K562 (cell line): ENCODE data around the gene FAM124A. TPM values are rescaled to one million over a fixed set of nuclear protein-coding genes. Genes with fewer than 3 reads are reported as not detected.

Source experiments
- ATAC-seq: fragments of 200-7000 bp; cut with Tn5 transposase; 3 replicates; pipeline ENCODE4 v1.9.1; 2020; ENCODE audit warnings: moderate library complexity
- BruUV-seq: library from RNA; stranded (reverse); fragments of 400-500 nt; replicated peaks from 2 replicates; lab custom pipeline; 2021; lab: Mats Ljungman, UMichigan
- CTCF ChIA-PET: fragments of 300-600 bp; formaldehyde crosslinking; extraction: SDS; loops from one replicate; lab custom pipeline; 2021; ENCODE audit warnings: low intra/inter-chr PET ratio; lab: Yijun Ruan, JAX
- POLR2A ChIA-PET: fragments of 300-600, 350-650 bp; sonication (Branson Sonifier 250); formaldehyde crosslinking; extraction: SDS; loops from one replicate; lab custom pipeline; 2021; ENCODE audit warnings: antibody characterized with exemption, inconsistent platforms; lab: Yijun Ruan, JAX
- DNase-seq, 4 experiments: peaks; one replicate each; pipeline versions ENCODE4 v3.0.0 to v3.0.0-alpha.2; 2011 to 2018; ENCODE audit warnings: low spot score in 3 of 4, mixed read lengths in 3 of 4; ENCODE audit errors: extremely low read depth in 1 of 4
- FAIRE-seq: peaks from 2 replicates; lab custom pipeline; 2011; peaks lifted over from hg19 to GRCh38; lab: Jason Lieb, UNC
- H2AFZ ChIP-seq: 2 replicates; pipeline ENCODE4 v1.6.0; 2011; ENCODE audit warnings: low read depth, low read length, control low read depth, inconsistent platforms
- H3K27ac ChIP-seq: fragments of 200-600 bp; 3 replicates; pipeline ENCODE4 v1.8.0; 2011; ENCODE audit warnings: low read depth, mild to moderate bottlenecking, control low read depth, inconsistent platforms, low read length, moderate library complexity, mixed read lengths; ENCODE audit errors: extremely low read depth
- H3K27me3 ChIP-seq, 2 experiments: fragments of 300-600 bp in 1 of 2; 2 replicates in 1 of 2; 3 replicates in 1 of 2; pipeline versions ENCODE4 v1.6.0 to v1.8.0; 2011; ENCODE audit warnings: inconsistent platforms in 2 of 2, low read length in 2 of 2, mild to moderate bottlenecking in 1 of 2, mixed read lengths in 1 of 2, moderate library complexity in 1 of 2; ENCODE audit not compliant: control insufficient read depth in 2 of 2, insufficient read depth in 2 of 2
- H3K36me3 ChIP-seq: fragments of 300-600 bp; 3 replicates; pipeline ENCODE4 v1.8.0; 2011; ENCODE audit warnings: mild to moderate bottlenecking, low read length, inconsistent platforms; ENCODE audit not compliant: control insufficient read depth, insufficient read depth
- H3K4me1 ChIP-seq, 2 experiments: fragments of 200-600 bp in 1 of 2; replicated peaks in 1 of 2; 2 replicates in 1 of 2; 3 replicates in 1 of 2; pipeline versions ENCODE4 v1.5.1 to v1.8.0; 2011; ENCODE audit warnings: inconsistent platforms in 2 of 2, low read length in 2 of 2, mild to moderate bottlenecking in 1 of 2, mixed read lengths in 1 of 2, moderate library complexity in 1 of 2; ENCODE audit not compliant: control insufficient read depth in 2 of 2, insufficient read depth in 2 of 2
- H3K4me2 ChIP-seq: 2 replicates; pipeline ENCODE4 v1.6.1; 2011; ENCODE audit warnings: low read length, control low read depth, inconsistent platforms, mixed read lengths; ENCODE audit not compliant: insufficient read depth
- H3K4me3 ChIP-seq: fragments of 200-600 bp; sonication (generic), shearing (Covaris generic); 2 replicates; pipeline ENCODE4 v1.5.1; 2016; ENCODE audit warnings: control low read depth, inconsistent platforms
- H3K79me2 ChIP-seq: fragments of 200-600 bp; 3 replicates; pipeline ENCODE4 v1.8.0; 2011; ENCODE audit warnings: low read length, inconsistent platforms; ENCODE audit not compliant: control insufficient read depth, insufficient read depth
- H3K9ac ChIP-seq, 2 experiments: 2 replicates each; pipeline versions ENCODE4 v1.6.0 to v1.6.1; 2011; ENCODE audit warnings: low read depth in 2 of 2, low read length in 2 of 2, control low read depth in 1 of 2, inconsistent platforms in 1 of 2, mild to moderate bottlenecking in 1 of 2, mixed read lengths in 1 of 2; ENCODE audit not compliant: insufficient read depth in 1 of 2
- H3K9me1 ChIP-seq: one replicate; pipeline ENCODE4 v1.6.0; 2011; ENCODE audit warnings: inconsistent platforms, mild to moderate bottlenecking, low read length, moderate library complexity; ENCODE audit not compliant: control insufficient read depth, insufficient read depth
- H3K9me3 ChIP-seq: replicated peaks from 2 replicates; pipeline ENCODE4 v1.5.1; 2011; ENCODE audit warnings: low read depth, low read length, inconsistent platforms; ENCODE audit not compliant: control insufficient read depth, insufficient read depth
- H4K20me1 ChIP-seq: replicated peaks from 2 replicates; pipeline ENCODE4 v1.6.1; 2011; ENCODE audit warnings: low read length, inconsistent platforms, mixed read lengths; ENCODE audit not compliant: control insufficient read depth, insufficient read depth
- MBD2 ChIP-seq: sonication (generic); IDR thresholded peaks from 2 replicates; pipeline ENCODE4 v1.6.1; 2016; ENCODE audit warnings: low read depth, borderline replicate concordance
- SNRNP70 ChIP-seq: fragments of 200-400 bp; formaldehyde crosslinking; optimal IDR thresholded peaks from 2 replicates; pipeline ENCODE3; 2017; ENCODE audit warnings: low read depth, low read length
- XRCC5 ChIP-seq: fragments of 200-400 bp; formaldehyde crosslinking; IDR thresholded peaks from 2 replicates; pipeline ENCODE4 v1.6.1; 2017; ENCODE audit warnings: low read depth, mild to moderate bottlenecking, low read length
- WGBS: fragments of 100-300 bp; shearing (Covaris generic); methylation state at CpG from one replicate; pipeline ENCODE4 v1.1.6; 2016; ENCODE audit warnings: low coverage, mixed read lengths; ENCODE audit not compliant: insufficient coverage; ENCODE audit errors: missing lambda C conversion rate; 5-methylcytosine and 5-hydroxymethylcytosine counted together
- in situ Hi-C: fragments of 300-500 bp; cut with MboI; formaldehyde crosslinking; loops from 4 replicates; pipeline ENCODE4 v1.15.0; 2018; ENCODE audit warnings: inconsistent platforms, mixed read lengths
- intact Hi-C: fragments of 100-400 bp; cut with micrococcal nuclease; formaldehyde crosslinking; loops from 2 replicates; pipeline ENCODE4 v1.14.2; 2022
- polyA plus RNA-seq, 8 experiments: library from polyadenylated mRNA; depleted of rRNA in 4 of 8; stranded (reverse) in 5 of 8; unstranded in 3 of 8; fragments of >200 nt; fragmentation: Nextera tagmentation in 2 of 8; fragmentation: Illumina TruSeq in 1 of 8; extraction: Ambion mirVana in 2 of 8; extraction: Trizol in 1 of 8; gene quantifications; 2 replicates each; pipeline versions ENCODE4 v1.2.1 to v1.2.3, GENCODE V29; 2011 to 2014; ENCODE audit warnings: inconsistent platforms in 1 of 8, missing spikeins in 1 of 8
- total RNA-seq, 7 experiments: library from RNA; depleted of rRNA in 6 of 7; stranded (reverse); fragments of >200 nt in 6 of 7; fragmentation: Illumina TruSeq in 2 of 7; extraction: Trizol in 2 of 7; gene quantifications; 2 replicates each; pipeline versions ENCODE4 v1.2.1 to v1.2.3, GENCODE V29; 2011 to 2021; ENCODE audit warnings: low replicate concordance in 1 of 7
- TF ChIP-seq, protein P1 (sequence below): fragments of 250-450 bp; sonication (Bioruptor Pico); IDR thresholded peaks from 2 replicates; pipeline ENCODE4 v1.4.0; 2020; ENCODE audit warnings: mild to moderate bottlenecking, moderate library complexity
- TF ChIP-seq, protein P2 (sequence below): fragments of 250-450 bp; sonication (Bioruptor Pico); IDR thresholded peaks from 2 replicates; pipeline ENCODE4 v1.4.0; 2020; ENCODE audit warnings: mild to moderate bottlenecking, moderate library complexity
- TF ChIP-seq, protein P3 (sequence below): fragments of 250-450 bp; sonication (Bioruptor Pico); IDR thresholded peaks from 2 replicates; pipeline ENCODE4 v1.4.0; 2020
- TF ChIP-seq, protein P4 (sequence below): fragments of 250-450 bp; sonication (Bioruptor Pico); IDR thresholded peaks from 2 replicates; pipeline ENCODE4 v1.8.0; 2021; ENCODE audit warnings: moderate library complexity, mild to moderate bottlenecking, inconsistent platforms

Gene FAM124A
- total and polyA plus RNA-seq, 9 of the 15 experiments (the other 6 are each of a cell fraction or from before 2014, with no cell fraction given), result not detected

DNA sequence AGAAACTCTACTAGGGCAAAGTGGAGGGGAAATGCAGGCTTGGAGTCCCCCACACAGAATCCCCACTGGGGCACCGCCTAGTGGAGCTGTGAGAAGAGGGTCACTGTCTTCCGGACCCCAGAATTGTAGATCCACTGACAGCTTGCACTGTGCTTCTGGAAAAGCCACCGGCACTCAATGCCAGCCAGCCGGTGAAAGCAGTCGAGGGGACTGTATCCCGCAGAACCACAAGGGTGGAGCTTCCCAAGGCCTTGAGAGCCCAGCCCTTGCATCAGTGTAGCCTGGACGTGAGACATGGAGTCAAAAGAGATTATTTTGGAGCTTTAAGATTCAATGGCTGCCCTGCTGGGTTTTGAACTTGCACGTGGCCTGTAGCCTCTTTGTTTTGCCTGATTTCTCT is 47.2 kb upstream of the FAM124A start:
- Histone ChIP-seq H3K4me2 (no peak overlapping the region), H3K27me3 (no peaks in the 10 kb centered on the region), H4K20me1 (no peaks in the 10 kb centered on the region), H3K4me3 (no peak overlapping the region), H3K9me1 (no peaks in the 10 kb centered on the region), H3K36me3 (no peaks in the 10 kb centered on the region), H3K9ac (no peak overlapping the region), H3K27ac (no peak overlapping the region), H3K79me2 (no peaks in the 10 kb centered on the region), H3K4me1 (no peaks in the 10 kb centered on the region), H3K9me3 (no peaks in the 10 kb centered on the region), H2AFZ (no peak overlapping the region)
- CTCF ChIA-PET, result no interaction called here
- FAIRE-seq (no peak), ATAC-seq (no peak), DNase-seq (no peak)
- in situ Hi-C loops (no loop called here), intact Hi-C loops (no loop called here)
- POLR2A ChIA-PET, result no interaction called here
- 0% methylated on average over 4 of the region's 8 CpGs for WGBS
- TF ChIP-seq MBD2 (no peak), SNRNP70 (no peak), XRCC5 (no peak)
- TF ChIP-seq, protein P1, sequence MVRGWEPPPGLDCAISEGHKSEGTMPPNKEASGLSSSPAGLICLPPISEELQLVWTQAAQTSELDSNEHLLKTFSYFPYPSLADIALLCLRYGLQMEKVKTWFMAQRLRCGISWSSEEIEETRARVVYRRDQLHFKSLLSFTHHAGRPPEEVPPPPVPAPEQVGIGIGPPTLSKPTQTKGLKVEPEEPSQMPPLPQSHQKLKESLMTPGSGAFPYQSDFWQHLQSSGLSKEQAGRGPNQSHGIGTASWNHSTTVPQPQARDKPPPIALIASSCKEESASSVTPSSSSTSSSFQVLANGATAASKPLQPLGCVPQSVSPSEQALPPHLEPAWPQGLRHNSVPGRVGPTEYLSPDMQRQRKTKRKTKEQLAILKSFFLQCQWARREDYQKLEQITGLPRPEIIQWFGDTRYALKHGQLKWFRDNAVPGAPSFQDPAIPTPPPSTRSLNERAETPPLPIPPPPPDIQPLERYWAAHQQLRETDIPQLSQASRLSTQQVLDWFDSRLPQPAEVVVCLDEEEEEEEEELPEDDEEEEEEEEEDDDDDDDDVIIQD (CRISPR knock-in tag), result no peak
- TF ChIP-seq, protein P2, sequence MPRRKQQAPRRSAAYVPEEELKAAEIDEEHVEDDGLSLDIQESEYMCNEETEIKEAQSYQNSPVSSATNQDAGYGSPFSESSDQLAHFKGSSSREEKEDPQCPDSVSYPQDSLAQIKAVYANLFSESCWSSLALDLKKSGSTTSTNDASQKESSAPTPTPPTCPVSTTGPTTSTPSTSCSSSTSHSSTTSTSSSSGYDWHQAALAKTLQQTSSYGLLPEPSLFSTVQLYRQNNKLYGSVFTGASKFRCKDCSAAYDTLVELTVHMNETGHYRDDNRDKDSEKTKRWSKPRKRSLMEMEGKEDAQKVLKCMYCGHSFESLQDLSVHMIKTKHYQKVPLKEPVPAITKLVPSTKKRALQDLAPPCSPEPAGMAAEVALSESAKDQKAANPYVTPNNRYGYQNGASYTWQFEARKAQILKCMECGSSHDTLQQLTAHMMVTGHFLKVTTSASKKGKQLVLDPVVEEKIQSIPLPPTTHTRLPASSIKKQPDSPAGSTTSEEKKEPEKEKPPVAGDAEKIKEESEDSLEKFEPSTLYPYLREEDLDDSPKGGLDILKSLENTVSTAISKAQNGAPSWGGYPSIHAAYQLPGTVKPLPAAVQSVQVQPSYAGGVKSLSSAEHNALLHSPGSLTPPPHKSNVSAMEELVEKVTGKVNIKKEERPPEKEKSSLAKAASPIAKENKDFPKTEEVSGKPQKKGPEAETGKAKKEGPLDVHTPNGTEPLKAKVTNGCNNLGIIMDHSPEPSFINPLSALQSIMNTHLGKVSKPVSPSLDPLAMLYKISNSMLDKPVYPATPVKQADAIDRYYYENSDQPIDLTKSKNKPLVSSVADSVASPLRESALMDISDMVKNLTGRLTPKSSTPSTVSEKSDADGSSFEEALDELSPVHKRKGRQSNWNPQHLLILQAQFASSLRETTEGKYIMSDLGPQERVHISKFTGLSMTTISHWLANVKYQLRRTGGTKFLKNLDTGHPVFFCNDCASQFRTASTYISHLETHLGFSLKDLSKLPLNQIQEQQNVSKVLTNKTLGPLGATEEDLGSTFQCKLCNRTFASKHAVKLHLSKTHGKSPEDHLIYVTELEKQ (CRISPR knock-in tag), result no peak
- TF ChIP-seq, protein P3, sequence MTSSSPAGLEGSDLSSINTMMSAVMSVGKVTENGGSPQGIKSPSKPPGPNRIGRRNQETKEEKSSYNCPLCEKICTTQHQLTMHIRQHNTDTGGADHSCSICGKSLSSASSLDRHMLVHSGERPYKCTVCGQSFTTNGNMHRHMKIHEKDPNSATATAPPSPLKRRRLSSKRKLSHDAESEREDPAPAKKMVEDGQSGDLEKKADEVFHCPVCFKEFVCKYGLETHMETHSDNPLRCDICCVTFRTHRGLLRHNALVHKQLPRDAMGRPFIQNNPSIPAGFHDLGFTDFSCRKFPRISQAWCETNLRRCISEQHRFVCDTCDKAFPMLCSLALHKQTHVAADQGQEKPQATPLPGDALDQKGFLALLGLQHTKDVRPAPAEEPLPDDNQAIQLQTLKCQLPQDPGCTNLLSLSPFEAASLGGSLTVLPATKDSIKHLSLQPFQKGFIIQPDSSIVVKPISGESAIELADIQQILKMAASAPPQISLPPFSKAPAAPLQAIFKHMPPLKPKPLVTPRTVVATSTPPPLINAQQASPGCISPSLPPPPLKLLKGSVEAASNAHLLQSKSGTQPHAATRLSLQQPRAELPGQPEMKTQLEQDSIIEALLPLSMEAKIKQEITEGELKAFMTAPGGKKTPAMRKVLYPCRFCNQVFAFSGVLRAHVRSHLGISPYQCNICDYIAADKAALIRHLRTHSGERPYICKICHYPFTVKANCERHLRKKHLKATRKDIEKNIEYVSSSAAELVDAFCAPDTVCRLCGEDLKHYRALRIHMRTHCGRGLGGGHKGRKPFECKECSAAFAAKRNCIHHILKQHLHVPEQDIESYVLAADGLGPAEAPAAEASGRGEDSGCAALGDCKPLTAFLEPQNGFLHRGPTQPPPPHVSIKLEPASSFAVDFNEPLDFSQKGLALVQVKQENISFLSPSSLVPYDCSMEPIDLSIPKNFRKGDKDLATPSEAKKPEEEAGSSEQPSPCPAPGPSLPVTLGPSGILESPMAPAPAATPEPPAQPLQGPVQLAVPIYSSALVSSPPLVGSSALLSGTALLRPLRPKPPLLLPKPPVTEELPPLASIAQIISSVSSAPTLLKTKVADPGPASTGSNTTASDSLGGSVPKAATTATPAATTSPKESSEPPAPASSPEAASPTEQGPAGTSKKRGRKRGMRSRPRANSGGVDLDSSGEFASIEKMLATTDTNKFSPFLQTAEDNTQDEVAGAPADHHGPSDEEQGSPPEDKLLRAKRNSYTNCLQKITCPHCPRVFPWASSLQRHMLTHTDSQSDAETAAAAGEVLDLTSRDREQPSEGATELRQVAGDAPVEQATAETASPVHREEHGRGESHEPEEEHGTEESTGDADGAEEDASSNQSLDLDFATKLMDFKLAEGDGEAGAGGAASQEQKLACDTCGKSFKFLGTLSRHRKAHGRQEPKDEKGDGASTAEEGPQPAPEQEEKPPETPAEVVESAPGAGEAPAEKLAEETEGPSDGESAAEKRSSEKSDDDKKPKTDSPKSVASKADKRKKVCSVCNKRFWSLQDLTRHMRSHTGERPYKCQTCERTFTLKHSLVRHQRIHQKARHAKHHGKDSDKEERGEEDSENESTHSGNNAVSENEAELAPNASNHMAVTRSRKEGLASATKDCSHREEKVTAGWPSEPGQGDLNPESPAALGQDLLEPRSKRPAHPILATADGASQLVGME (CRISPR knock-in tag), result no peak
- TF ChIP-seq, protein P4, sequence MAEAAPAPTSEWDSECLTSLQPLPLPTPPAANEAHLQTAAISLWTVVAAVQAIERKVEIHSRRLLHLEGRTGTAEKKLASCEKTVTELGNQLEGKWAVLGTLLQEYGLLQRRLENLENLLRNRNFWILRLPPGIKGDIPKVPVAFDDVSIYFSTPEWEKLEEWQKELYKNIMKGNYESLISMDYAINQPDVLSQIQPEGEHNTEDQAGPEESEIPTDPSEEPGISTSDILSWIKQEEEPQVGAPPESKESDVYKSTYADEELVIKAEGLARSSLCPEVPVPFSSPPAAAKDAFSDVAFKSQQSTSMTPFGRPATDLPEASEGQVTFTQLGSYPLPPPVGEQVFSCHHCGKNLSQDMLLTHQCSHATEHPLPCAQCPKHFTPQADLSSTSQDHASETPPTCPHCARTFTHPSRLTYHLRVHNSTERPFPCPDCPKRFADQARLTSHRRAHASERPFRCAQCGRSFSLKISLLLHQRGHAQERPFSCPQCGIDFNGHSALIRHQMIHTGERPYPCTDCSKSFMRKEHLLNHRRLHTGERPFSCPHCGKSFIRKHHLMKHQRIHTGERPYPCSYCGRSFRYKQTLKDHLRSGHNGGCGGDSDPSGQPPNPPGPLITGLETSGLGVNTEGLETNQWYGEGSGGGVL (CRISPR knock-in tag), result no peak
- no TSS peak for BruUV-seq
